C4-2B (cell line): ENCODE measurements around the gene PRKCA.

ENCODE experiments used
- CTCF ChIP-seq: fragments of 450-650 bp; conservative IDR thresholded peaks from 2 replicates; pipeline ENCODE4 v1.5.1; 2017; ENCODE audit warnings: mild to moderate bottlenecking
- ZFX ChIP-seq: fragments of 450-650 bp; IDR thresholded peaks from 2 replicates; pipeline ENCODE4 v1.6.1; 2017

GRCh38 chr17:66431910-66432309 is 129.5 kb downstream of the PRKCA start:
- no peak for TF ChIP-seq CTCF
- no peak for TF ChIP-seq ZFX
